IMR-90 (cell line): ENCODE measurements around the gene UBE2L3. TPM values are rescaled to one million over a fixed set of nuclear protein-coding genes. Genes with fewer than 3 reads are reported as not detected.

Source experiments
- ATAC-seq: fragments of 200-7000 bp; cut with Tn5 transposase; 2 replicates; pipeline ENCODE4 v1.9.1; 2020; ENCODE audit warnings: low read depth, mild to moderate bottlenecking, moderate library complexity
- BruUV-seq: library from RNA; stranded (reverse); fragments of 400-500 nt; replicated peaks from 2 replicates; lab custom pipeline; 2021; lab: Mats Ljungman, UMichigan
- CTCF ChIA-PET: fragments of 300-600 bp; formaldehyde crosslinking; extraction: SDS; loops from one replicate; lab custom pipeline; 2021; ENCODE audit warnings: antibody characterized with exemption; lab: Yijun Ruan, JAX
- POLR2A ChIA-PET: fragments of 300-600 bp; sonication (Branson Sonifier 250); formaldehyde crosslinking; loops from one replicate; lab custom pipeline; 2022; ENCODE audit warnings: antibody characterized with exemption; ENCODE audit not compliant: unreplicated experiment; lab: Charles Lee
- DNase-seq: peaks from one replicate; pipeline ENCODE4 v3.0.0; 2013
- H2AFZ ChIP-seq: replicated peaks from 2 replicates; pipeline ENCODE3; 2013; ENCODE audit warnings: low read length, mild to moderate bottlenecking; ENCODE audit not compliant: poor library complexity
- H2AK5ac ChIP-seq: 2 replicates; pipeline ENCODE4 v1.6.1; 2013; ENCODE audit warnings: low read depth, low read length, inconsistent platforms
- H2AK9ac ChIP-seq: replicated peaks from 2 replicates; pipeline ENCODE3; 2013; ENCODE audit warnings: mild to moderate bottlenecking, low read depth, low read length, moderate library complexity; ENCODE audit not compliant: poor library complexity
- H2BK120ac ChIP-seq: 2 replicates; pipeline ENCODE4 v1.6.1; 2013; ENCODE audit warnings: low read depth, low read length, inconsistent platforms
- H2BK15ac ChIP-seq: 3 replicates; pipeline ENCODE4 v1.6.1; 2013; ENCODE audit warnings: low read depth, low read length, inconsistent platforms
- H2BK20ac ChIP-seq: 2 replicates; pipeline ENCODE4 v1.6.1; 2013; ENCODE audit warnings: low read depth, mild to moderate bottlenecking, inconsistent platforms, low read length, moderate library complexity
- H2BK5ac ChIP-seq: 2 replicates; pipeline ENCODE4 v1.6.1; 2013; ENCODE audit warnings: mild to moderate bottlenecking, low read depth, low read length, inconsistent platforms; ENCODE audit not compliant: poor library complexity, severe bottlenecking
- H3K14ac ChIP-seq: replicated peaks from 2 replicates; pipeline ENCODE4 v1.6.1; 2013; ENCODE audit warnings: low read depth, low read length, inconsistent platforms
- H3K18ac ChIP-seq: 2 replicates; pipeline ENCODE4 v1.6.1; 2013; ENCODE audit warnings: low read depth, low read length, control low read depth
- H3K23ac ChIP-seq: 2 replicates; pipeline ENCODE4 v1.6.1; 2013; ENCODE audit warnings: low read depth, low read length, inconsistent platforms
- H3K27ac ChIP-seq: 2 replicates; pipeline ENCODE4 v1.5.1; 2013; ENCODE audit warnings: mild to moderate bottlenecking, control low read depth, low read length; ENCODE audit not compliant: insufficient read depth
- H3K27me3 ChIP-seq: 2 replicates; pipeline ENCODE4 v1.6.1; 2013; ENCODE audit warnings: low read length; ENCODE audit not compliant: control insufficient read depth, insufficient read depth
- H3K36me3 ChIP-seq: 2 replicates; pipeline ENCODE4 v1.6.1; 2013; ENCODE audit warnings: low read length, mixed read lengths; ENCODE audit not compliant: control insufficient read depth, insufficient read depth
- H3K4ac ChIP-seq: 2 replicates; pipeline ENCODE4 v1.6.1; 2013; ENCODE audit warnings: low read depth, low read length, inconsistent platforms
- H3K4me1 ChIP-seq: 2 replicates; pipeline ENCODE4 v1.6.1; 2013; ENCODE audit warnings: low read length, mixed read lengths; ENCODE audit not compliant: control insufficient read depth, insufficient read depth
- H3K4me2 ChIP-seq: 2 replicates; pipeline ENCODE4 v1.6.1; 2013; ENCODE audit warnings: low read depth, mild to moderate bottlenecking, control low read depth, low read length, moderate library complexity
- H3K4me3 ChIP-seq: 2 replicates; pipeline ENCODE4 v1.5.1; 2013; ENCODE audit warnings: low read depth, mild to moderate bottlenecking, control low read depth, low read length, moderate library complexity; ENCODE audit not compliant: insufficient read depth
- H3K56ac ChIP-seq: 2 replicates; pipeline ENCODE4 v1.6.1; 2013; ENCODE audit warnings: low read length, inconsistent platforms; ENCODE audit not compliant: insufficient read depth; ENCODE audit errors: extremely low read depth
- H3K79me1 ChIP-seq, 2 experiments: 2 replicates each; pipeline ENCODE4 v1.6.1; 2013; ENCODE audit warnings: low read length in 2 of 2, inconsistent platforms in 1 of 2, low read depth in 1 of 2
- H3K9ac ChIP-seq: 2 replicates; pipeline ENCODE4 v1.6.1; 2013; ENCODE audit warnings: low read depth, low read length, control low read depth
- H3K9me1 ChIP-seq: 2 replicates; pipeline ENCODE4 v1.6.1; 2013; ENCODE audit warnings: low read length, inconsistent platforms; ENCODE audit not compliant: insufficient read depth
- H3K9me3 ChIP-seq: 2 replicates; pipeline ENCODE4 v1.6.1; 2013; ENCODE audit warnings: low read length; ENCODE audit not compliant: control insufficient read depth, insufficient read depth
- H4K20me1 ChIP-seq: 2 replicates; pipeline ENCODE4 v1.6.1; 2013; ENCODE audit warnings: low read length, inconsistent platforms; ENCODE audit not compliant: insufficient read depth
- H4K5ac ChIP-seq: 2 replicates; pipeline ENCODE4 v1.6.1; 2013; ENCODE audit warnings: mild to moderate bottlenecking, low read depth, low read length, control low read depth
- H4K8ac ChIP-seq, 2 experiments: 2 replicates each; pipeline ENCODE4 v1.6.1; 2013; ENCODE audit warnings: low read depth in 2 of 2, low read length in 2 of 2, control low read depth in 1 of 2, inconsistent platforms in 1 of 2
- H4K91ac ChIP-seq: 2 replicates; pipeline ENCODE4 v1.6.1; 2013; ENCODE audit warnings: low read depth, low read length, inconsistent platforms; ENCODE audit not compliant: insufficient read depth
- BHLHE40 ChIP-seq: fragments of 150-350 bp; IDR thresholded peaks from 2 replicates; pipeline ENCODE4 v1.6.1; 2016; ENCODE audit warnings: mild to moderate bottlenecking, low read depth, low read length
- CEBPB ChIP-seq: IDR thresholded peaks from 2 replicates; pipeline ENCODE4 v1.6.1; 2012; ENCODE audit warnings: low read depth, low read length, improper control_type of control experiment
- CHD1 ChIP-seq: IDR thresholded peaks from 2 replicates; pipeline ENCODE4 v1.6.1; 2012; ENCODE audit warnings: low read depth, low read length, improper control_type of control experiment
- MAFK ChIP-seq: IDR thresholded peaks from 2 replicates; pipeline ENCODE4 v1.6.1; 2012; ENCODE audit warnings: low read depth, low read length, improper control_type of control experiment
- MAZ ChIP-seq: IDR thresholded peaks from 2 replicates; pipeline ENCODE4 v1.6.1; 2012; ENCODE audit warnings: low read depth, mild to moderate bottlenecking, low read length, improper control_type of control experiment, moderate library complexity, borderline replicate concordance
- POLR2A ChIP-seq: IDR thresholded peaks from 2 replicates; pipeline ENCODE4 v1.6.1; 2012; ENCODE audit warnings: mild to moderate bottlenecking, low read depth, low read length
- RAD21 ChIP-seq: IDR thresholded peaks from 2 replicates; pipeline ENCODE4 v1.6.1; 2012; ENCODE audit warnings: low read length, improper control_type of control experiment
- WGBS, 2 experiments: methylation state at CpG; one replicate each; pipeline versions ENCODE4 v1.1.5 to v1.1.7; 2013; ENCODE audit warnings: missing lambda C conversion rate in 2 of 2; ENCODE audit not compliant: insufficient read length in 1 of 2; ENCODE audit errors: extremely low coverage in 2 of 2; 5-methylcytosine and 5-hydroxymethylcytosine counted together
- dilution Hi-C: fragments of 300-500 bp; cut with HindIII; formaldehyde crosslinking; loops from one replicate; pipeline ENCODE4 v1.14.3; 2018; ENCODE audit warnings: low sequenced_read_pairs; ENCODE audit not compliant: unreplicated experiment
- in situ Hi-C: fragments of 300-500 bp; cut with MboI; formaldehyde crosslinking; loops from 3 replicates; pipeline ENCODE4 v1.14.3; 2019; ENCODE audit warnings: low sequenced_read_pairs, inconsistent platforms, mixed read lengths
- intact Hi-C: fragments of 100-400 bp; cut with micrococcal nuclease; formaldehyde crosslinking; loops from 2 replicates; pipeline ENCODE4 v1.10.0; 2022
- polyA plus RNA-seq, 3 experiments: library from polyadenylated mRNA; depleted of rRNA; stranded (reverse); fragments of >200 nt; gene quantifications; 2 replicates each; pipeline ENCODE4 v1.2.3, GENCODE V29; 2012; ENCODE audit warnings: low replicate concordance in 1 of 3
- total RNA-seq: library from RNA; depleted of rRNA; stranded (reverse); fragments of >200 nt; gene quantifications from 2 replicates; pipeline ENCODE4 v1.2.3, GENCODE V29; 2012

Gene UBE2L3
- total and polyA plus RNA-seq, 2 of the 4 experiments (the other 2 are of a cell fraction) = 29.0 to 72.9 TPM

DNA sequence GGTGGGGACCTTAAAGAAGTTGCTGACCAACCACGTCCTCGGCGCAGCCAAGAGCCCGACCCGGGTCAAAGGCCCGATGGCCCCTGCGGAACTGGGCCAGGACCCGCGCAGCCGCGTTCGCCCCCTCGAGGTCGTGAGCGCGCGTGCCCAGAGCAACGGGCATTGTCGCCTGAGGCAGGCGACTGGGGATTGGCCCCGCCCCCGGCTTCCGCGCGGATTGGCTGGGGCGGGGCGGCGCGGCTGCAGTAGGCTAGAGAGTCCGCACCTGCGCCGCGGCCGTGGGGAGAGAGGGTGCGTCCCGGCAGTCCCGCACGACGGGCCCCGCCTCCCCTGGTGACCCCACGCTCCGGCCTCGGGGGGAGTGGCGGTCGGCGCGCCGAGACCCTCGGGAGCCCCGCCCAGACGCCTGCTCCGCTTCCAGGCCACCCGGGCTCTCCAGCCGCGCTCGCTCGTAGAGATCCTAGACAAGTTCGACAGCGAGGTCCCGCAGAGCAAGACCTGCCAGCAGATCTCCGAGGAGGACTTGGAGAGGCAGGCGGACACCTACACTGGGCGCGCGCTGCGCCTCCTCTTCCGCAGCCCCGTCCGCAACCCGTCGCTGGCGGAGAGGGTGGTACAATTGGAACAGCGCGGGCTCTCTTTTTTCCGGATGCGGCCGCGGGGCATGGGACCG lies 90.0 kb downstream of the UBE2L3 start:
- Histone ChIP-seq H2AK5ac (no peak overlapping the region), H4K91ac (no peak overlapping the region), H3K79me1 (peaks cover 3 to 20% of the 10 kb centered on the region in 2 experiments; a peak in 3 of 4 replicates), H3K4me2 (peak overlapping the region; percentile 98), H2AK9ac (peak overlapping the region; percentile 95), H4K8ac (peak overlapping the region in 1 of 2 experiments; percentile 71; a peak in 1 of 4 replicates), H2BK20ac (no peak overlapping the region), H3K14ac (no peak overlapping the region; the same call in 1 of the 2 replicates), H2BK5ac (no peak overlapping the region), H3K4me3 (peak overlapping the region; percentile 82), H3K27me3 (peaks cover 4% of the 10 kb centered on the region; the same call in 1 of the 2 replicates), H3K4ac (no peak overlapping the region), H4K5ac (no peak overlapping the region; the same call in 1 of the 2 replicates), H2BK120ac (no peak overlapping the region), H3K36me3 (no peaks in the 10 kb centered on the region), H2AFZ (peak overlapping the region; percentile 97), H3K27ac (no peak overlapping the region; the same call in 1 of the 2 replicates), H2BK15ac (no peak overlapping the region), H4K20me1 (no peaks in the 10 kb centered on the region), H3K4me1 (peaks cover 3% of the 10 kb centered on the region), H3K9ac (peak overlapping the region; percentile 49; the same call in 1 of the 2 replicates), H3K9me3 (no peaks in the 10 kb centered on the region), H3K18ac (no peak overlapping the region), H3K23ac (peak overlapping the region; percentile 72; the same call in 1 of the 2 replicates), H3K9me1 (peaks cover 14% of the 10 kb centered on the region), H3K56ac (no peak overlapping the region)
- CTCF ChIA-PET = no interaction called here
- DNase-seq = peak; percentile 8
- intact Hi-C loops = no loop called here
- in situ Hi-C loops = no loop called here
- TF ChIP-seq CHD1 (no peak), POLR2A (no peak), MAFK (no peak), MAZ (no peak), CEBPB (no peak), RAD21 (no peak), BHLHE40 (no peak)
- WGBS, 2 experiments = 2% methylated on average over 52 of the region's 79 CpGs; no CpG with 5 or more reads in 1 of the 2 experiments
- BruUV-seq = no TSS peak
- POLR2A ChIA-PET = no interaction called here
- peak; percentile 88 for ATAC-seq
- dilution Hi-C loops = no loop called here
